HG02885 (cell line): ENCODE data around the gene EPHA2.
"Not testable (repeated sequence)": the region's sequence is repeated elsewhere in the genome, so short reads cannot be mapped to it uniquely, and the experiment has no call there.

Experiments
- ATAC-seq: cut with Tn5 transposase; IDR thresholded peaks from one replicate; pipeline ENCODE4 v1.9.1; 2021; ENCODE audit warnings: mild to moderate bottlenecking; ENCODE audit not compliant: unreplicated experiment, poor library complexity

Gene EPHA2

GRCh38 chr1:16109571-16109970, 46.3 kb downstream of the EPHA2 start:
- ATAC-seq = no peak

GRCh38 chr1:16107039-16107438, 48.8 kb downstream of the EPHA2 start:
- not testable (repeated sequence) for ATAC-seq

- ATAC-seq = no peak
These were observed 54.2 kb downstream of the EPHA2 start for GRCh38 chr1:16101623-16102022.

- ATAC-seq = no peak
These were observed 56.5 kb downstream of the EPHA2 start for GRCh38 chr1:16099412-16099811.

- ATAC-seq = no peak
These were observed 60.4 kb downstream of the EPHA2 start for GRCh38 chr1:16095447-16095846.

GRCh38 chr1:16094453-16095158, 61.3 kb downstream of the EPHA2 start:
- ATAC-seq = no peak

GRCh38 chr1:16093611-16094010, 62.3 kb downstream of the EPHA2 start:
- ATAC-seq = no peak

GRCh38 chr1:16092923-16093511, 62.9 kb downstream of the EPHA2 start:
- no peak for ATAC-seq

GRCh38 chr1:16092097-16092922, 63.6 kb downstream of the EPHA2 start:
- no peak for ATAC-seq

GRCh38 chr1:16091296-16091695, 64.6 kb downstream of the EPHA2 start:
- no peak for ATAC-seq

GRCh38 chr1:16090076-16090826, 65.6 kb downstream of the EPHA2 start:
- ATAC-seq = no peak

- no peak for ATAC-seq
These were observed 66.9 kb downstream of the EPHA2 start for GRCh38 chr1:16088996-16089395.

- ATAC-seq = no peak
These were observed 67.4 kb downstream of the EPHA2 start for GRCh38 chr1:16088351-16088911.

GRCh38 chr1:16087733-16088132, 68.1 kb downstream of the EPHA2 start:
- ATAC-seq = no peak

- no peak for ATAC-seq
These were observed 70.3 kb downstream of the EPHA2 start for GRCh38 chr1:16085522-16085921.

GRCh38 chr1:16083486-16083885, 72.4 kb downstream of the EPHA2 start:
- no peak for ATAC-seq

GRCh38 chr1:16082283-16083038, 73.4 kb downstream of the EPHA2 start:
- no peak for ATAC-seq

- no peak for ATAC-seq
These were observed 74.2 kb downstream of the EPHA2 start for GRCh38 chr1:16081636-16082035.

GRCh38 chr1:16080422-16081150, 75.3 kb downstream of the EPHA2 start:
- ATAC-seq = no peak
